MM.1S (cell line): ENCODE results near the gene CCR3.

ENCODE experiments used
- DNase-seq: peaks from one replicate; pipeline ENCODE4 v3.0.0-alpha.2; 2015
- H2AFZ ChIP-seq: fragments of 300-600 bp; sonication (generic); 2 replicates; pipeline ENCODE4 v1.6.0; 2016; ENCODE audit warnings: antibody characterized with exemption, low read length
- H3F3A ChIP-seq: fragments of 300-600 bp; sonication (generic); 2 replicates; pipeline ENCODE4 v1.6.1; 2016; ENCODE audit warnings: mild to moderate bottlenecking, antibody characterized with exemption, low read length, moderate library complexity, mixed read lengths; ENCODE audit not compliant: insufficient read depth
- H3K27ac ChIP-seq: fragments of 300-600 bp; sonication (generic); 2 replicates; pipeline ENCODE4 v1.5.1; 2016; ENCODE audit warnings: mild to moderate bottlenecking, low read length
- H3K27me3 ChIP-seq: fragments of 300-600 bp; sonication (generic); replicated peaks from 2 replicates; pipeline ENCODE4 v1.6.0; 2016; ENCODE audit warnings: low read length; ENCODE audit not compliant: insufficient read depth
- H3K36me3 ChIP-seq: fragments of 300-600 bp; sonication (generic); replicated peaks from 2 replicates; pipeline ENCODE4 v1.6.1; 2016; ENCODE audit warnings: mild to moderate bottlenecking, low read length, mixed read lengths; ENCODE audit not compliant: insufficient read depth
- H3K4me1 ChIP-seq: fragments of 300-600 bp; sonication (generic); 2 replicates; pipeline ENCODE4 v1.6.1; 2016; ENCODE audit warnings: low read length, mixed read lengths
- H3K4me2 ChIP-seq: fragments of 300-600 bp; sonication (generic); 2 replicates; pipeline ENCODE4 v1.6.0; 2016; ENCODE audit warnings: low read depth, low read length
- H3K4me3 ChIP-seq: fragments of 300-600 bp; sonication (generic); 2 replicates; pipeline ENCODE4 v1.5.1; 2016; ENCODE audit warnings: low read length, mixed read lengths
- H3K79me2 ChIP-seq: fragments of 300-600 bp; sonication (generic); 2 replicates; pipeline ENCODE4 v1.6.1; 2016; ENCODE audit warnings: mixed run types, low read length, mixed read lengths
- H3K9ac ChIP-seq: fragments of 300-600 bp; sonication (generic); 2 replicates; pipeline ENCODE4 v1.6.1; 2016; ENCODE audit warnings: low read length, mixed read lengths
- H3K9me2 ChIP-seq: fragments of 300-600 bp; sonication (generic); replicated peaks from 2 replicates; pipeline ENCODE4 v1.6.1; 2016; ENCODE audit warnings: mild to moderate bottlenecking, low read length, mixed read lengths; ENCODE audit not compliant: insufficient read depth
- H3K9me3 ChIP-seq: fragments of 300-600 bp; sonication (generic); replicated peaks from 2 replicates; pipeline ENCODE4 v1.6.1; 2016; ENCODE audit warnings: mild to moderate bottlenecking, low read length, mixed read lengths; ENCODE audit not compliant: insufficient read depth
- H4K20me1 ChIP-seq: fragments of 300-600 bp; sonication (generic); 2 replicates; pipeline ENCODE4 v1.6.1; 2016; ENCODE audit warnings: mild to moderate bottlenecking, low read length, moderate library complexity, mixed read lengths; ENCODE audit not compliant: insufficient read depth
- EZH2 ChIP-seq: fragments of 300-600 bp; sonication (generic); optimal IDR thresholded peaks from 2 replicates; pipeline ENCODE3; 2017; ENCODE audit warnings: low read depth, mild to moderate bottlenecking, antibody characterized with exemption, low read length, mixed read lengths
- EZH2phosphoT487 ChIP-seq: fragments of 300-600 bp; sonication (generic); IDR thresholded peaks from 2 replicates; pipeline ENCODE4 v1.6.1; 2018; ENCODE audit warnings: antibody characterized with exemption, low read length
- TF ChIP-seq, protein P1 (sequence below): fragments of 300-600 bp; sonication (generic); IDR thresholded peaks from 2 replicates; pipeline ENCODE4 v1.5.1; 2016; ENCODE audit warnings: antibody characterized with exemption, low read length, mixed read lengths

Gene CCR3

GRCh38 chr3:46297658-46298423 lies 55.6 kb downstream of the CCR3 start:
- H3K9ac ChIP-seq: no peak overlapping the region
- H3F3A ChIP-seq: peaks cover 52% of the 10 kb centered on the region
- peak; percentile 40 for DNase-seq
- no peaks in the 10 kb centered on the region for H3K9me3 ChIP-seq
- no peak overlapping the region for H3K4me3 ChIP-seq
- H3K9me2 ChIP-seq: no peaks in the 10 kb centered on the region
- no peaks in the 10 kb centered on the region for H4K20me1 ChIP-seq
- no peak overlapping the region for H3K4me2 ChIP-seq
- H3K27me3 ChIP-seq: no peaks in the 10 kb centered on the region
- no peak overlapping the region for H2AFZ ChIP-seq
- TF ChIP-seq, protein P1, sequence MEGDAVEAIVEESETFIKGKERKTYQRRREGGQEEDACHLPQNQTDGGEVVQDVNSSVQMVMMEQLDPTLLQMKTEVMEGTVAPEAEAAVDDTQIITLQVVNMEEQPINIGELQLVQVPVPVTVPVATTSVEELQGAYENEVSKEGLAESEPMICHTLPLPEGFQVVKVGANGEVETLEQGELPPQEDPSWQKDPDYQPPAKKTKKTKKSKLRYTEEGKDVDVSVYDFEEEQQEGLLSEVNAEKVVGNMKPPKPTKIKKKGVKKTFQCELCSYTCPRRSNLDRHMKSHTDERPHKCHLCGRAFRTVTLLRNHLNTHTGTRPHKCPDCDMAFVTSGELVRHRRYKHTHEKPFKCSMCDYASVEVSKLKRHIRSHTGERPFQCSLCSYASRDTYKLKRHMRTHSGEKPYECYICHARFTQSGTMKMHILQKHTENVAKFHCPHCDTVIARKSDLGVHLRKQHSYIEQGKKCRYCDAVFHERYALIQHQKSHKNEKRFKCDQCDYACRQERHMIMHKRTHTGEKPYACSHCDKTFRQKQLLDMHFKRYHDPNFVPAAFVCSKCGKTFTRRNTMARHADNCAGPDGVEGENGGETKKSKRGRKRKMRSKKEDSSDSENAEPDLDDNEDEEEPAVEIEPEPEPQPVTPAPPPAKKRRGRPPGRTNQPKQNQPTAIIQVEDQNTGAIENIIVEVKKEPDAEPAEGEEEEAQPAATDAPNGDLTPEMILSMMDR: no peak
- no peak for TF ChIP-seq EZH2phosphoT487
- TF ChIP-seq EZH2: no peak
- H3K36me3 ChIP-seq: no peaks in the 10 kb centered on the region
- H3K27ac ChIP-seq: peak overlapping the region; percentile 68
- peaks cover 94% of the 10 kb centered on the region for H3K4me1 ChIP-seq
- no peaks in the 10 kb centered on the region for H3K79me2 ChIP-seq

DNA sequence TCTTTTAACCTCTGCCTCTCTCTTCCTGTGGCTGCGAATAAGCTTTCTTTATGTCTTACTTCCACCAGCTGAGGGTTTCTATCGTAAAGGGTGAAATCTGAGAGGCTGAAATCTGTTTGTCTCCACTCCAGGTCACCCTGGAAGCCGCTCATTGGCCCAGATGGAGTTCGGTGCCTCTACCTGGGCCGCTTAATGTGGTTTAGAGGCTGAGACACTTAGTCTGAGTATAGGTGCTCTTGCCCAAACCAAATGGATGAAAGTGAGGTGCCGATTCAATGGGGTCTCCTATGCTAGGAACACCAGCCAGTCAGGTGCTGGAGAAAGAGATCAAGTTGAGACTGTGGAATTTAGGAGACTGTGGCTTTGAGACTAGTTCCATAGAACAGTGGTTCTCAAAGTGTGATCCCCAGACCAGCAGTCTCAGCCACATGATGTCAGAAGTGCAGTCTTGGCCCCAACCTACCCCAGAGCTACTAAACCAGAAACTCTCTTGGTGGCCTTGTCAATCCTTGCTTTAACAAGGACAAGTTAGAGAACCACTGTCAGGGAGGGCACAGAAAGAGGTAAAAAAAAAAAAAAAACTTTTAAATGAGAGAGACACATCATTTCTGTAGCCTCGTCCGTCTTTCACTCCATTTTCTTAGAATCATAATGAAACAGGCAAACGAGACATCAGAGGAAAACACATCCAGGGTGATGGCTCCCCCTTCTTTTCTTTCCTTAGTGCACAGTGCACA lies 56.8 kb downstream of the CCR3 start:
- peak overlapping the region; percentile 30; the same call in 1 of the 2 replicates for H3K9ac ChIP-seq
- H2AFZ ChIP-seq: 0 out of 2 replicates have a peak overlapping the region, but pooled peaks have one; percentile 16
- TF ChIP-seq, protein P1: no peak
- TF ChIP-seq EZH2 (no peak), EZH2phosphoT487 (no peak)
- H3K27ac ChIP-seq: peak overlapping the region; percentile 68
- H3F3A ChIP-seq: peaks cover 42% of the 10 kb centered on the region
- no peaks in the 10 kb centered on the region for H3K79me2 ChIP-seq
- H3K4me3 ChIP-seq: no peak overlapping the region
- no peak overlapping the region for H3K4me2 ChIP-seq
- no peak for DNase-seq
- no peaks in the 10 kb centered on the region for H4K20me1 ChIP-seq
- H3K9me3 ChIP-seq: no peaks in the 10 kb centered on the region
- no peaks in the 10 kb centered on the region for H3K9me2 ChIP-seq
- no peaks in the 10 kb centered on the region for H3K36me3 ChIP-seq
- H3K27me3 ChIP-seq: no peaks in the 10 kb centered on the region
- peaks cover 94% of the 10 kb centered on the region for H3K4me1 ChIP-seq

- Histone ChIP-seq H3K27me3 (no peaks in the 10 kb centered on the region), H3F3A (peaks cover 41% of the 10 kb centered on the region), H3K4me1 (peaks cover 93% of the 10 kb centered on the region), H3K9me3 (no peaks in the 10 kb centered on the region), H3K27ac (peak overlapping the region; percentile 68), H3K36me3 (no peaks in the 10 kb centered on the region), H2AFZ (0 out of 2 replicates have a peak overlapping the region, but pooled peaks have one; percentile 16), H3K9me2 (no peaks in the 10 kb centered on the region), H3K9ac (peak overlapping the region; percentile 30; the same call in 1 of the 2 replicates), H4K20me1 (no peaks in the 10 kb centered on the region), H3K4me2 (peak overlapping the region; percentile 33), H3K4me3 (no peak overlapping the region), H3K79me2 (no peaks in the 10 kb centered on the region)
- TF ChIP-seq EZH2: no peak
- TF ChIP-seq, protein P1: no peak
- TF ChIP-seq EZH2phosphoT487: no peak
- DNase-seq: peak; percentile 57
Measured at GRCh38 chr3:46299608-46300460, 57.6 kb downstream of the CCR3 start.
